HEK293 (cell line): Measurements from ENCODE around the gene HOXA3.

ENCODE experiments used
- CTCF ChIA-PET: fragments of 350-600 bp; formaldehyde crosslinking; extraction: SDS; loops from one replicate; lab custom pipeline; 2021; ENCODE audit warnings: antibody characterized with exemption; lab: Yijun Ruan, JAX
- POLR2A ChIA-PET: fragments of 300-600 bp; formaldehyde crosslinking; extraction: SDS; loops from one replicate; lab custom pipeline; 2020; ENCODE audit warnings: antibody characterized with exemption, inconsistent platforms; lab: Yijun Ruan, JAX
- H3K27ac ChIP-seq: fragments of 200-500 bp; sonication (Bioruptor generic); 2 replicates; pipeline ENCODE4 v1.5.1; 2014; ENCODE audit warnings: low read depth, low read length, control low read depth, inconsistent platforms; ENCODE audit errors: extremely low read depth
- H3K36me3 ChIP-seq, 2 experiments: fragments of 200-500 bp in 1 of 2; sonication (Bioruptor generic) in 1 of 2; 1 replicate in 1 of 2; 2 replicates in 1 of 2; pipeline ENCODE4 v1.5.1; 2014 to 2017; ENCODE audit warnings: inconsistent platforms in 2 of 2, low read length in 2 of 2; ENCODE audit not compliant: control insufficient read depth in 2 of 2, insufficient read depth in 1 of 2
- H3K4me1 ChIP-seq: fragments of 200-500 bp; sonication (Bioruptor generic); 2 replicates; pipeline ENCODE4 v1.5.1; 2014; ENCODE audit warnings: mild to moderate bottlenecking, low read length, inconsistent platforms; ENCODE audit not compliant: control insufficient read depth, insufficient read depth
- H3K4me3 ChIP-seq: 2 replicates; pipeline ENCODE4 v1.5.1; 2011; ENCODE audit warnings: low read depth, mild to moderate bottlenecking, control low read depth, low read length, moderate library complexity
- H3K9me3 ChIP-seq: fragments of 200-500 bp; sonication (Bioruptor generic); 2 replicates; pipeline ENCODE4 v1.5.1; 2014; ENCODE audit warnings: low read depth, low read length, inconsistent platforms; ENCODE audit not compliant: control insufficient read depth, insufficient read depth
- GLI4 ChIP-seq: fragments of 450-650 bp; formaldehyde crosslinking; IDR thresholded peaks from 2 replicates; pipeline ENCODE4 v1.5.1; 2016; ENCODE audit warnings: missing biosample characterization, missing genetic modification characterization
- KLF8 ChIP-seq: fragments of 450-650 bp; formaldehyde crosslinking; IDR thresholded peaks from 2 replicates; pipeline ENCODE4 v1.5.1; 2016; ENCODE audit warnings: missing biosample characterization, missing genetic modification characterization
- PRDM4 ChIP-seq: fragments of 450-650 bp; formaldehyde crosslinking; IDR thresholded peaks from 2 replicates; pipeline ENCODE4 v1.5.1; 2017; ENCODE audit warnings: missing biosample characterization, missing genetic modification characterization
- TSHZ1 ChIP-seq: fragments of 450-650 bp; formaldehyde crosslinking; IDR thresholded peaks from 2 replicates; pipeline ENCODE4 v1.5.1; 2016; ENCODE audit warnings: missing biosample characterization, missing genetic modification characterization, borderline replicate concordance
- WT1 ChIP-seq: fragments of 450-650 bp; formaldehyde crosslinking; IDR thresholded peaks from 2 replicates; pipeline ENCODE4 v1.5.1; 2016; ENCODE audit warnings: missing biosample characterization, missing genetic modification characterization
- ZFP37 ChIP-seq: fragments of 450-650 bp; formaldehyde crosslinking; IDR thresholded peaks from 2 replicates; pipeline ENCODE4 v1.5.1; 2016; ENCODE audit warnings: missing biosample characterization, missing genetic modification characterization
- ZNF10 ChIP-seq: fragments of 450-650 bp; formaldehyde crosslinking; IDR thresholded peaks from 2 replicates; pipeline ENCODE4 v1.5.1; 2017; ENCODE audit warnings: missing biosample characterization, missing genetic modification characterization
- ZNF133 ChIP-seq: fragments of 450-650 bp; formaldehyde crosslinking; IDR thresholded peaks from 2 replicates; pipeline ENCODE4 v1.5.1; 2016; ENCODE audit warnings: missing biosample characterization, missing genetic modification characterization
- ZNF169 ChIP-seq: fragments of 450-650 bp; formaldehyde crosslinking; IDR thresholded peaks from 2 replicates; pipeline ENCODE4 v1.5.1; 2016; ENCODE audit warnings: missing biosample characterization, missing genetic modification characterization
- ZNF214 ChIP-seq: fragments of 450-650 bp; formaldehyde crosslinking; IDR thresholded peaks from 2 replicates; pipeline ENCODE4 v1.5.1; 2017; ENCODE audit warnings: missing biosample characterization, mild to moderate bottlenecking, missing genetic modification characterization, borderline replicate concordance
- ZNF292 ChIP-seq: fragments of 450-650 bp; formaldehyde crosslinking; IDR thresholded peaks from 2 replicates; pipeline ENCODE4 v1.5.1; 2016; ENCODE audit warnings: low read depth, missing biosample characterization, missing genetic modification characterization, borderline replicate concordance
- ZNF394 ChIP-seq: fragments of 450-650 bp; formaldehyde crosslinking; IDR thresholded peaks from 2 replicates; pipeline ENCODE4 v1.5.1; 2016; ENCODE audit warnings: missing biosample characterization, missing genetic modification characterization, mild to moderate bottlenecking, moderate library complexity, borderline replicate concordance
- ZNF510 ChIP-seq: fragments of 450-650 bp; formaldehyde crosslinking; IDR thresholded peaks from 2 replicates; pipeline ENCODE4 v1.5.1; 2018; ENCODE audit warnings: mild to moderate bottlenecking, missing genetic modification characterization, missing biosample characterization; ENCODE audit not compliant: insufficient replicate concordance
- ZNF776 ChIP-seq: fragments of 450-650 bp; formaldehyde crosslinking; IDR thresholded peaks from 2 replicates; pipeline ENCODE4 v1.5.0; 2017; ENCODE audit warnings: missing biosample characterization, missing genetic modification characterization, borderline replicate concordance
- ZNF785 ChIP-seq: fragments of 450-650 bp; formaldehyde crosslinking; IDR thresholded peaks from 2 replicates; pipeline ENCODE4 v1.5.1; 2016; ENCODE audit warnings: missing biosample characterization, missing genetic modification characterization
- TF ChIP-seq, protein P1 (sequence below): fragments of 450-650 bp; formaldehyde crosslinking; IDR thresholded peaks from 2 replicates; pipeline ENCODE4 v1.5.1; 2016; ENCODE audit warnings: missing biosample characterization, missing genetic modification characterization
- TF ChIP-seq, protein P2 (sequence below): IDR thresholded peaks from 2 replicates; pipeline ENCODE4 v1.6.1; 2011; ENCODE audit warnings: mild to moderate bottlenecking, low read depth, low read length, borderline replicate concordance

The HOXA3 gene

DNA sequence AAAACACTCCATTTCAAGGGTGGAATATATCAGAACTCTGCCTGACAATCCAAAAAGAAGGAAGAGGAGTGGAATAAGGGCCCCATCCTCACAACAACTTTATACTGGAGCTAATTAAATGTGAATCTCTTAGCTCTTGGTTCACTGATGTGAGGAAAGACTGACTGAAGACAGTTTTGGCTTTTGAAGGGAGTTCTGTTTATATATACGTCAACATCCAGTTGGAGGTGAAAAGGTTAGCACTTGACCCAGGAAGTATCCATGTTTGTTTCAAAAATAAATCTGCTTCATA is 59.6 kb downstream of the HOXA3 start:
- H3K4me1 ChIP-seq = peaks cover 44% of the 10 kb centered on the region
- ChIA-PET POLR2A (interaction anchor here (1.3 kb wide), 1 partner anchor 9 kb away, joined by 4 read pairs; no protein-coding TSS in a partner anchor), CTCF (interaction anchor here (0.6 kb wide), 2 partner anchors 235 to 757 kb away, joined by 3 to 7 read pairs; no protein-coding TSS in a partner anchor)

More for the DNA sequence above, 59.6 kb downstream of the HOXA3 start:
- H3K27ac ChIP-seq = 0 out of 2 replicates have a peak overlapping the region, but pooled peaks have one; percentile 43
- H3K36me3 ChIP-seq = no peaks in the 10 kb centered on the region
- H3K9me3 ChIP-seq = no peaks in the 10 kb centered on the region
- no peak overlapping the region for H3K4me3 ChIP-seq
- TF ChIP-seq, protein P1, sequence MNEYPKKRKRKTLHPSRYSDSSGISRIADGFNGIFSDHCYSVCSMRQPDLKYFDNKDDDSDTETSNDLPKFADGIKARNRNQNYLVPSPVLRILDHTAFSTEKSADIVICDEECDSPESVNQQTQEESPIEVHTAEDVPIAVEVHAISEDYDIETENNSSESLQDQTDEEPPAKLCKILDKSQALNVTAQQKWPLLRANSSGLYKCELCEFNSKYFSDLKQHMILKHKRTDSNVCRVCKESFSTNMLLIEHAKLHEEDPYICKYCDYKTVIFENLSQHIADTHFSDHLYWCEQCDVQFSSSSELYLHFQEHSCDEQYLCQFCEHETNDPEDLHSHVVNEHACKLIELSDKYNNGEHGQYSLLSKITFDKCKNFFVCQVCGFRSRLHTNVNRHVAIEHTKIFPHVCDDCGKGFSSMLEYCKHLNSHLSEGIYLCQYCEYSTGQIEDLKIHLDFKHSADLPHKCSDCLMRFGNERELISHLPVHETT = no peak
- TF ChIP-seq ZNF510 (tag by site-specific recombination) = no peak
- TF ChIP-seq, protein P2, sequence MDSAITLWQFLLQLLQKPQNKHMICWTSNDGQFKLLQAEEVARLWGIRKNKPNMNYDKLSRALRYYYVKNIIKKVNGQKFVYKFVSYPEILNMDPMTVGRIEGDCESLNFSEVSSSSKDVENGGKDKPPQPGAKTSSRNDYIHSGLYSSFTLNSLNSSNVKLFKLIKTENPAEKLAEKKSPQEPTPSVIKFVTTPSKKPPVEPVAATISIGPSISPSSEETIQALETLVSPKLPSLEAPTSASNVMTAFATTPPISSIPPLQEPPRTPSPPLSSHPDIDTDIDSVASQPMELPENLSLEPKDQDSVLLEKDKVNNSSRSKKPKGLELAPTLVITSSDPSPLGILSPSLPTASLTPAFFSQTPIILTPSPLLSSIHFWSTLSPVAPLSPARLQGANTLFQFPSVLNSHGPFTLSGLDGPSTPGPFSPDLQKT = no peak
- TF ChIP-seq ZNF776 (tag by site-specific recombination) = no peak
- no peak for TF ChIP-seq ZNF133 (tag by site-specific recombination)
- no peak for TF ChIP-seq ZNF10
- no peak for TF ChIP-seq GLI4 (tag by site-specific recombination)
- TF ChIP-seq KLF8 = no peak
- no peak for TF ChIP-seq TSHZ1
- no peak for TF ChIP-seq ZNF292 (tag by site-specific recombination)
- TF ChIP-seq ZNF214 (tag by site-specific recombination) = no peak
- no peak for TF ChIP-seq ZNF169 (tag by site-specific recombination)
- no peak for TF ChIP-seq ZNF394 (tag by site-specific recombination)
- no peak for TF ChIP-seq ZFP37 (tag by site-specific recombination)
- no peak for TF ChIP-seq ZNF785 (tag by site-specific recombination)
- no peak for TF ChIP-seq PRDM4 (tag by site-specific recombination)
- no peak for TF ChIP-seq WT1
